GM23338 (cell line): ENCODE data around the gene PEX11A. TPM values are rescaled to one million over a fixed set of nuclear protein-coding genes. Genes with fewer than 3 reads are reported as not detected.

Source experiments
- ATAC-seq: fragments of 200-7000 bp; cut with Tn5 transposase; 3 replicates; pipeline ENCODE4 v1.9.1; 2020
- DNase-seq: peaks from one replicate; pipeline ENCODE4 v3.0.0-alpha.2; 2015; ENCODE audit warnings: low spot score
- H2AFZ ChIP-seq: fragments of 200-600 bp; sonication (generic); 2 replicates; pipeline ENCODE4 v1.8.0; 2016; ENCODE audit warnings: antibody characterized with exemption, mild to moderate bottlenecking, moderate library complexity
- H3F3A ChIP-seq: fragments of 200-600 bp; sonication (generic); replicated peaks from 2 replicates; pipeline ENCODE4 v1.8.0; 2017; ENCODE audit warnings: antibody characterized with exemption, mixed run types, low read depth
- H3K27ac ChIP-seq: fragments of 200-600 bp; sonication (generic); 2 replicates; pipeline ENCODE4 v1.6.1; 2016; ENCODE audit warnings: low read depth
- H3K27me3 ChIP-seq: fragments of 200-600 bp; sonication (generic); 2 replicates; pipeline ENCODE4 v1.8.0; 2016; ENCODE audit warnings: mild to moderate bottlenecking, mixed run types, moderate library complexity; ENCODE audit not compliant: insufficient read depth
- H3K36me3 ChIP-seq: fragments of 200-600 bp; sonication (generic); 2 replicates; pipeline ENCODE4 v1.8.0; 2016; ENCODE audit warnings: mild to moderate bottlenecking; ENCODE audit not compliant: insufficient read depth
- H3K4me1 ChIP-seq: fragments of 200-600 bp; sonication (generic); 2 replicates; pipeline ENCODE4 v1.8.0; 2016; ENCODE audit warnings: mild to moderate bottlenecking, moderate library complexity; ENCODE audit not compliant: insufficient read depth
- H3K4me2 ChIP-seq: fragments of 200-600 bp; sonication (generic); 2 replicates; pipeline ENCODE4 v1.7.1; 2017; ENCODE audit warnings: mixed run types
- H3K4me3 ChIP-seq: fragments of 200-600 bp; sonication (generic); 2 replicates; pipeline ENCODE4 v1.6.1; 2016; ENCODE audit warnings: mixed run types
- H3K79me2 ChIP-seq: fragments of 200-600 bp; sonication (generic); replicated peaks from 2 replicates; pipeline ENCODE4 v1.8.0; 2017; ENCODE audit warnings: mild to moderate bottlenecking; ENCODE audit not compliant: insufficient read depth
- H3K9me2 ChIP-seq: fragments of 200-600 bp; sonication (generic); 2 replicates; pipeline ENCODE4 v1.8.0; 2017; ENCODE audit not compliant: insufficient read depth
- H4K20me1 ChIP-seq: fragments of 200-600 bp; sonication (generic); replicated peaks from 2 replicates; pipeline ENCODE4 v1.8.0; 2017; ENCODE audit warnings: mild to moderate bottlenecking; ENCODE audit not compliant: insufficient read depth
- H3K27ac Mint-ChIP-seq: 2 replicates; pipeline ENCODE4 v1.8.0; 2020; ENCODE audit warnings: inconsistent platforms, mild to moderate bottlenecking, moderate library complexity, mixed read lengths
- H3K27me3 Mint-ChIP-seq: 3 replicates; pipeline ENCODE4 v1.8.0; 2022; ENCODE audit warnings: low read depth, mild to moderate bottlenecking, moderate library complexity, mixed read lengths, inconsistent platforms; ENCODE audit not compliant: insufficient read depth, poor library complexity
- H3K36me3 Mint-ChIP-seq: 3 replicates; pipeline ENCODE4 v1.8.0; 2021; ENCODE audit warnings: low read depth, mild to moderate bottlenecking, inconsistent platforms, moderate library complexity, mixed read lengths
- H3K4me1 Mint-ChIP-seq: 3 replicates; pipeline ENCODE4 v1.8.0; 2020; ENCODE audit warnings: mild to moderate bottlenecking, inconsistent platforms, mixed read lengths
- H3K4me3 Mint-ChIP-seq: 3 replicates; pipeline ENCODE4 v1.8.0; 2021; ENCODE audit warnings: moderate library complexity, mild to moderate bottlenecking, inconsistent platforms, mixed read lengths
- H3K9me3 Mint-ChIP-seq: 3 replicates; pipeline ENCODE4 v1.8.0; 2020; ENCODE audit warnings: moderate library complexity, mild to moderate bottlenecking, inconsistent platforms, mixed read lengths
- CREB1 ChIP-seq: fragments of 250-450 bp; sonication (Bioruptor Pico); IDR thresholded peaks from 2 replicates; pipeline ENCODE4 v1.5.0; 2020; ENCODE audit warnings: low read depth, mild to moderate bottlenecking, moderate library complexity
- EZH2 ChIP-seq: fragments of 200-600 bp; sonication (generic); IDR thresholded peaks from one replicate; pipeline ENCODE4 v1.8.0; 2017; ENCODE audit warnings: antibody characterized with exemption, mild to moderate bottlenecking, low read depth; ENCODE audit not compliant: unreplicated experiment
- EZH2phosphoT487 ChIP-seq: fragments of 200-600 bp; sonication (generic); IDR thresholded peaks from one replicate; pipeline ENCODE4 v1.8.1; 2018; ENCODE audit warnings: antibody characterized with exemption; ENCODE audit not compliant: unreplicated experiment
- NANOG ChIP-seq: IDR thresholded peaks from 2 replicates; pipeline ENCODE4 v1.6.1; 2016; ENCODE audit warnings: antibody characterized with exemption, borderline replicate concordance
- STAT1 ChIP-seq: IDR thresholded peaks from one replicate; pipeline ENCODE4 v1.6.1; 2016; ENCODE audit warnings: antibody characterized with exemption; ENCODE audit not compliant: unreplicated experiment
- ZNF331 ChIP-seq: fragments of 250-450 bp; sonication (Bioruptor Pico); IDR thresholded peaks from 2 replicates; pipeline ENCODE4 v1.5.0; 2020; ENCODE audit warnings: low read depth, mild to moderate bottlenecking, moderate library complexity
- ZNF462 ChIP-seq: fragments of 250-450 bp; sonication (Bioruptor Pico); IDR thresholded peaks from 2 replicates; pipeline ENCODE4 v1.5.0; 2020; ENCODE audit warnings: mild to moderate bottlenecking, moderate library complexity
- polyA plus RNA-seq: library from polyadenylated mRNA; unstranded; fragments of >200 nt; fragmentation: Nextera tagmentation; extraction: Ambion mirVana; gene quantifications from 2 replicates; pipeline ENCODE4 v1.2.1, GENCODE V29; 2016
- total RNA-seq: library from RNA; depleted of rRNA; stranded (reverse); fragments of >200 nt; shearing (Covaris generic); gene quantifications from 2 replicates; pipeline ENCODE4 v1.2.3, GENCODE V29; 2014

The PEX11A gene
- total and polyA plus RNA-seq, 2 experiments from 2014 or later, result 2.1 to 4.8 TPM

- TF ChIP-seq ZNF462 (CRISPR knock-in tag), result no peak
Measured at GRCh38 chr15:89695198-89695597, 4.6 kb upstream of the PEX11A start (continued).

- Histone ChIP-seq H3K4me2 (no peak overlapping the region), H2AFZ (no peak overlapping the region), H3K4me1 (no peaks in the 10 kb centered on the region), H4K20me1 (no peaks in the 10 kb centered on the region; the same call in 1 of the 2 replicates), H3K4me3 (no peak overlapping the region), H3K79me2 (no peaks in the 10 kb centered on the region), H3K36me3 (no peaks in the 10 kb centered on the region), H3F3A (no peaks in the 10 kb centered on the region), H3K9me2 (no peaks in the 10 kb centered on the region; the same call in 1 of the 2 replicates), H3K27me3 (no peaks in the 10 kb centered on the region), H3K27ac (no peak overlapping the region)
- H3K27ac Mint-ChIP-seq, result no peak overlapping the region
- no peaks in the 10 kb centered on the region for H3K36me3 Mint-ChIP-seq
- ATAC-seq (no peak), DNase-seq (no peak)
- H3K9me3 Mint-ChIP-seq, result no peaks in the 10 kb centered on the region
- H3K27me3 Mint-ChIP-seq, result peaks cover 9% of the 10 kb centered on the region
- H3K4me3 Mint-ChIP-seq, result no peak overlapping the region
- H3K4me1 Mint-ChIP-seq, result peaks cover 3% of the 10 kb centered on the region; the same call in 2 of the 3 replicates
- TF ChIP-seq CREB1 (no peak), EZH2phosphoT487 (no peak), NANOG (no peak), ZNF331 (CRISPR knock-in tag) (no peak), STAT1 (no peak), ZNF462 (CRISPR knock-in tag) (no peak), EZH2 (no peak)
Measured at GRCh38 chr15:89693696-89694095, 3.1 kb upstream of the PEX11A start.
